H9 (cell line): ENCODE measurements around the gene ZNF79. TPM values are rescaled to one million over a fixed set of nuclear protein-coding genes. Genes with fewer than 3 reads are reported as not detected.

Experiments used
- DNase-seq: peaks from one replicate; pipeline ENCODE4 v3.0.0-alpha.2; 2017
- H2AFZ ChIP-seq: one replicate; pipeline ENCODE4 v1.6.1; 2013; ENCODE audit warnings: mild to moderate bottlenecking, low read length, control low read depth, moderate library complexity
- H2AK5ac ChIP-seq: 2 replicates; pipeline ENCODE4 v1.6.1; 2013; ENCODE audit warnings: low read length, control low read depth, mixed read lengths; ENCODE audit not compliant: insufficient read length
- H2BK120ac ChIP-seq: one replicate; pipeline ENCODE4 v1.6.1; 2013; ENCODE audit warnings: low read depth, mild to moderate bottlenecking, low read length, control low read depth, inconsistent platforms; ENCODE audit not compliant: poor library complexity, severe bottlenecking
- H2BK12ac ChIP-seq: 2 replicates; pipeline ENCODE4 v1.6.1; 2013; ENCODE audit warnings: low read length, control low read depth, mixed read lengths, low read depth; ENCODE audit not compliant: insufficient read length
- H2BK15ac ChIP-seq: 2 replicates; pipeline ENCODE4 v1.6.1; 2013; ENCODE audit warnings: low read depth, low read length, control low read depth
- H2BK20ac ChIP-seq: one replicate; pipeline ENCODE4 v1.6.1; 2013; ENCODE audit warnings: low read depth, mild to moderate bottlenecking, low read length, control low read depth, inconsistent platforms; ENCODE audit not compliant: poor library complexity, severe bottlenecking
- H2BK5ac ChIP-seq: 2 replicates; pipeline ENCODE4 v1.6.1; 2013; ENCODE audit warnings: low read length, control low read depth, mixed read lengths; ENCODE audit not compliant: insufficient read length
- H3K14ac ChIP-seq: 2 replicates; pipeline ENCODE4 v1.6.1; 2013; ENCODE audit warnings: low read length, control low read depth; ENCODE audit not compliant: insufficient read depth
- H3K18ac ChIP-seq: 2 replicates; pipeline ENCODE4 v1.6.1; 2013; ENCODE audit warnings: low read depth, mild to moderate bottlenecking, mixed read lengths, low read length, control low read depth; ENCODE audit not compliant: insufficient read length
- H3K23ac ChIP-seq: 2 replicates; pipeline ENCODE4 v1.6.1; 2013; ENCODE audit warnings: low read length, control low read depth, mixed read lengths, low read depth; ENCODE audit not compliant: insufficient read length
- H3K23me2 ChIP-seq: 2 replicates; pipeline ENCODE4 v1.6.1; 2013; ENCODE audit warnings: low read depth, mild to moderate bottlenecking, mixed read lengths, low read length, control low read depth; ENCODE audit not compliant: insufficient read length, poor library complexity, severe bottlenecking
- H3K27ac ChIP-seq: 2 replicates; pipeline ENCODE4 v1.5.1; 2013; ENCODE audit warnings: low read length, control low read depth, mixed read lengths, low read depth; ENCODE audit not compliant: insufficient read length
- H3K27me3 ChIP-seq: 2 replicates; pipeline ENCODE4 v1.6.1; 2013; ENCODE audit warnings: low read length, control low read depth, inconsistent platforms; ENCODE audit not compliant: insufficient read depth
- H3K4ac ChIP-seq: 2 replicates; pipeline ENCODE4 v1.6.1; 2013; ENCODE audit warnings: low read depth, mild to moderate bottlenecking, control low read depth, inconsistent platforms, low read length, moderate library complexity
- H3K4me1 ChIP-seq: 2 replicates; pipeline ENCODE4 v1.6.1; 2013; ENCODE audit warnings: low read length, control low read depth, inconsistent platforms; ENCODE audit not compliant: insufficient read depth
- H3K4me2 ChIP-seq: 2 replicates; pipeline ENCODE4 v1.6.1; 2013; ENCODE audit warnings: low read length, control low read depth, mixed read lengths; ENCODE audit not compliant: insufficient read length, insufficient read depth
- H3K56ac ChIP-seq: 2 replicates; pipeline ENCODE4 v1.6.1; 2013; ENCODE audit warnings: low read depth, mild to moderate bottlenecking, mixed read lengths, low read length, control low read depth; ENCODE audit not compliant: insufficient read length
- H3K79me1 ChIP-seq: 2 replicates; pipeline ENCODE4 v1.6.1; 2013; ENCODE audit warnings: low read depth, mild to moderate bottlenecking, moderate library complexity, low read length, control low read depth, inconsistent platforms; ENCODE audit not compliant: insufficient read depth, poor library complexity, severe bottlenecking
- H3K79me2 ChIP-seq: 2 replicates; pipeline ENCODE4 v1.6.1; 2013; ENCODE audit warnings: low read length, control low read depth, inconsistent platforms; ENCODE audit not compliant: insufficient read depth
- H3K9ac ChIP-seq: 2 replicates; pipeline ENCODE4 v1.6.1; 2013; ENCODE audit warnings: low read length, control low read depth, mixed read lengths; ENCODE audit not compliant: insufficient read length; ENCODE audit errors: extremely low read depth
- H3K9me3 ChIP-seq: one replicate; pipeline ENCODE4 v1.6.1; 2013; ENCODE audit warnings: low read depth, low read length, inconsistent platforms; ENCODE audit not compliant: control insufficient read depth
- H3T11ph ChIP-seq: one replicate; pipeline ENCODE4 v1.6.1; 2013; ENCODE audit warnings: mild to moderate bottlenecking, low read length, control low read depth, inconsistent platforms
- H4K20me1 ChIP-seq: one replicate; pipeline ENCODE4 v1.6.1; 2013; ENCODE audit not compliant: control insufficient read depth, insufficient read length, insufficient read depth
- H4K5ac ChIP-seq: 2 replicates; pipeline ENCODE4 v1.6.1; 2013; ENCODE audit warnings: low read depth, mild to moderate bottlenecking, mixed read lengths, low read length, control low read depth; ENCODE audit not compliant: insufficient read length
- H4K8ac ChIP-seq: replicated peaks from 2 replicates; pipeline ENCODE4 v1.6.1; 2013; ENCODE audit warnings: low read length, control low read depth, mixed read lengths, low read depth; ENCODE audit not compliant: insufficient read length
- H4K91ac ChIP-seq: 2 replicates; pipeline ENCODE4 v1.6.1; 2013; ENCODE audit warnings: low read depth, mild to moderate bottlenecking, moderate library complexity, mixed read lengths, low read length, control low read depth; ENCODE audit not compliant: insufficient read length
- H3K27ac Mint-ChIP-seq, 3 experiments: 2 replicates in 2 of 3; 3 replicates in 1 of 3; pipeline ENCODE4 v1.8.0; 2020 to 2021; ENCODE audit warnings: mixed read lengths in 3 of 3, mild to moderate bottlenecking in 1 of 3, moderate library complexity in 1 of 3
- H3K27me3 Mint-ChIP-seq: 2 replicates; pipeline ENCODE4 v1.8.0; 2021; ENCODE audit warnings: low read depth, mild to moderate bottlenecking, moderate library complexity, mixed read lengths
- H3K36me3 Mint-ChIP-seq, 3 experiments: 2 replicates in 2 of 3; 3 replicates in 1 of 3; pipeline ENCODE4 v1.8.0; 2020 to 2021; ENCODE audit warnings: low read depth in 3 of 3, mixed read lengths in 3 of 3; ENCODE audit not compliant: insufficient read depth in 1 of 3
- H3K4me1 Mint-ChIP-seq, 2 experiments: 2 replicates each; pipeline ENCODE4 v1.8.0; 2020; ENCODE audit warnings: mixed read lengths in 2 of 2
- H3K4me3 Mint-ChIP-seq, 2 experiments: 2 replicates in 1 of 2; 3 replicates in 1 of 2; pipeline ENCODE4 v1.8.0; 2020 to 2021; ENCODE audit warnings: mild to moderate bottlenecking in 2 of 2, mixed read lengths in 2 of 2, moderate library complexity in 1 of 2
- H3K9me3 Mint-ChIP-seq, 2 experiments: 2 replicates in 1 of 2; 3 replicates in 1 of 2; pipeline ENCODE4 v1.8.0; 2020; ENCODE audit warnings: mild to moderate bottlenecking in 2 of 2, mixed read lengths in 2 of 2, moderate library complexity in 1 of 2
- WGBS: extraction: QIAGEN DNeasy Blood & Tissue Kit; methylation state at CpG from one replicate; pipeline ENCODE4 v1.1.7; 2013; ENCODE audit warnings: missing lambda C conversion rate, low lambda C conversion rate, mixed read lengths; ENCODE audit not compliant: insufficient read length; ENCODE audit errors: extremely low coverage; 5-methylcytosine and 5-hydroxymethylcytosine counted together
- total RNA-seq: library from RNA; stranded (reverse); gene quantifications from 2 replicates; pipeline ENCODE4 v1.2.1, GENCODE V29; 2021
- TF ChIP-seq, protein P1 (sequence below): fragments of 200-600 bp; sonication (generic); conservative IDR thresholded peaks from 3 replicates; pipeline ENCODE4 v1.8.0; 2021; ENCODE audit warnings: antibody characterized with exemption, mild to moderate bottlenecking

ZNF79 gene
- total RNA-seq, 1 experiment from 2014 or later: 11.5 TPM

- H3K56ac ChIP-seq: no peak overlapping the region
- no peak overlapping the region for H2BK12ac ChIP-seq
- H4K20me1 ChIP-seq: no peaks in the 10 kb centered on the region
- no peak overlapping the region for H4K5ac ChIP-seq
- H3K4me1 ChIP-seq: no peaks in the 10 kb centered on the region; the same call in 1 of the 2 replicates
- TF ChIP-seq, protein P1, sequence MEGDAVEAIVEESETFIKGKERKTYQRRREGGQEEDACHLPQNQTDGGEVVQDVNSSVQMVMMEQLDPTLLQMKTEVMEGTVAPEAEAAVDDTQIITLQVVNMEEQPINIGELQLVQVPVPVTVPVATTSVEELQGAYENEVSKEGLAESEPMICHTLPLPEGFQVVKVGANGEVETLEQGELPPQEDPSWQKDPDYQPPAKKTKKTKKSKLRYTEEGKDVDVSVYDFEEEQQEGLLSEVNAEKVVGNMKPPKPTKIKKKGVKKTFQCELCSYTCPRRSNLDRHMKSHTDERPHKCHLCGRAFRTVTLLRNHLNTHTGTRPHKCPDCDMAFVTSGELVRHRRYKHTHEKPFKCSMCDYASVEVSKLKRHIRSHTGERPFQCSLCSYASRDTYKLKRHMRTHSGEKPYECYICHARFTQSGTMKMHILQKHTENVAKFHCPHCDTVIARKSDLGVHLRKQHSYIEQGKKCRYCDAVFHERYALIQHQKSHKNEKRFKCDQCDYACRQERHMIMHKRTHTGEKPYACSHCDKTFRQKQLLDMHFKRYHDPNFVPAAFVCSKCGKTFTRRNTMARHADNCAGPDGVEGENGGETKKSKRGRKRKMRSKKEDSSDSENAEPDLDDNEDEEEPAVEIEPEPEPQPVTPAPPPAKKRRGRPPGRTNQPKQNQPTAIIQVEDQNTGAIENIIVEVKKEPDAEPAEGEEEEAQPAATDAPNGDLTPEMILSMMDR: no peak
- no peak overlapping the region for H2BK15ac ChIP-seq
- peaks cover 14% of the 10 kb centered on the region; the same call in 1 of the 2 replicates for H3K27me3 Mint-ChIP-seq
- no peak overlapping the region for H2AK5ac ChIP-seq
- H2BK120ac ChIP-seq: no peak overlapping the region
- no peaks in the 10 kb centered on the region for H3K79me2 ChIP-seq
- no peak overlapping the region for H3K4ac ChIP-seq
- no peak overlapping the region for H3K27ac ChIP-seq
- no peak overlapping the region for H3K27ac Mint-ChIP-seq
- H3K4me3 Mint-ChIP-seq: no peak overlapping the region
- DNase-seq: no peak
- no CpG with 5 or more reads among the region's 10 CpGs for WGBS
- H3K14ac ChIP-seq: no peak overlapping the region
- H3K18ac ChIP-seq: no peak overlapping the region
- no peak overlapping the region for H3K9ac ChIP-seq
- no peak overlapping the region for H2AFZ ChIP-seq
- H3K4me1 Mint-ChIP-seq: peaks cover 10 to 16% of the 10 kb centered on the region in 2 experiments
- no peak overlapping the region for H4K91ac ChIP-seq
- no peak overlapping the region for H2BK5ac ChIP-seq
- no peaks in the 10 kb centered on the region for H3K9me3 ChIP-seq
- no peaks in the 10 kb centered on the region for H3K36me3 Mint-ChIP-seq
- no peaks in the 10 kb centered on the region for H3K79me1 ChIP-seq
- H3K23ac ChIP-seq: no peak overlapping the region
- H2BK20ac ChIP-seq: no peak overlapping the region
- H3K27me3 ChIP-seq: 0 out of 2 replicates have a peak, but pooled peaks cover 2% of the 10 kb centered on the region
- no peak overlapping the region for H3K4me2 ChIP-seq
- H4K8ac ChIP-seq: no peak overlapping the region
- no peaks in the 10 kb centered on the region for H3K9me3 Mint-ChIP-seq
- H3T11ph ChIP-seq: no peak overlapping the region
- no peaks in the 10 kb centered on the region for H3K23me2 ChIP-seq
Measured at GRCh38 chr9:127386981-127387380, 37.2 kb upstream of the ZNF79 start.
